Measurements from ENCODE around the gene RFPL2.
"Not testable (repeated sequence)": the region's sequence is repeated elsewhere in the genome, so short reads cannot be mapped to it uniquely, and the experiment has no call there.

GRCh38 chr22:32140688-32141087 is 64.2 kb downstream of the RFPL2 start:
- not testable (repeated sequence) for TF ChIP-seq POLR2A (IDR thresholded peaks at IDR 0.05; ENCODE audit: low read depth, low read length); JUN (IDR thresholded peaks at IDR 0.05; ENCODE audit: borderline replicate concordance, insufficient read depth, insufficient read length, low read depth); EZH2 (IDR thresholded peaks at IDR 0.05; ENCODE audit: borderline replicate concordance, low read depth, low read length, severe bottlenecking); MAX (IDR thresholded peaks at IDR 0.05; ENCODE audit: insufficient read depth, insufficient read length)
